ENCODE data around the gene RNF145.

RNF145 gene

GRCh38 chr5:159244890-159245289 is 35.5 kb upstream of the RNF145 start:
- Histone ChIP-seq H4K20me1 (ENCODE audit: insufficient read depth, low read length) (no peaks in the 10 kb centered on the region), H3K9me3 (replicated peaks; ENCODE audit: insufficient read depth, low read length) (no peaks in the 10 kb centered on the region), H3F3A (ENCODE audit: insufficient read depth, low read length) (no peaks in the 10 kb centered on the region), H3K9me2 (replicated peaks; ENCODE audit: insufficient read depth, low read length) (no peaks in the 10 kb centered on the region), H3K4me3 (ENCODE audit: low read length) (no peak overlapping the region), H3K27me3 (replicated peaks; ENCODE audit: insufficient read depth, low read length) (no peaks in the 10 kb centered on the region), H3K27ac (ENCODE audit: low read length) (no peak overlapping the region), H3K9ac (ENCODE audit: low read length) (no peak overlapping the region), H3K36me3 (replicated peaks; ENCODE audit: insufficient read depth, low read length) (no peaks in the 10 kb centered on the region), H3K4me1 (ENCODE audit: low read length) (no peaks in the 10 kb centered on the region), H3K4me2 (ENCODE audit: low read depth, low read length) (no peak overlapping the region), H2AFZ (ENCODE audit: low read length) (no peak overlapping the region), H3K79me2 (ENCODE audit: low read length) (no peaks in the 10 kb centered on the region)
- no peak for TF ChIP-seq EZH2 (optimal IDR thresholded peaks at IDR 0.05; ENCODE audit: low read depth, low read length)
- TF ChIP-seq CTCF (IDR thresholded peaks at IDR 0.05; ENCODE audit: low read length) = no peak
- TF ChIP-seq EZH2phosphoT487 (IDR thresholded peaks at IDR 0.05; ENCODE audit: low read length) = no peak
- no peak for DNase-seq

- no peaks in the 10 kb centered on the region for H3K9me2 ChIP-seq (replicated peaks; ENCODE audit: insufficient read depth, low read length)
- H3K9ac ChIP-seq (ENCODE audit: low read length) = no peak overlapping the region
- H4K20me1 ChIP-seq (ENCODE audit: insufficient read depth, low read length) = no peaks in the 10 kb centered on the region
- DNase-seq = no peak
- H3K79me2 ChIP-seq (ENCODE audit: low read length) = no peaks in the 10 kb centered on the region
- no peaks in the 10 kb centered on the region for H3K9me3 ChIP-seq (replicated peaks; ENCODE audit: insufficient read depth, low read length)
- TF ChIP-seq CTCF (IDR thresholded peaks at IDR 0.05; ENCODE audit: low read length) (no peak), EZH2 (optimal IDR thresholded peaks at IDR 0.05; ENCODE audit: low read depth, low read length) (no peak), EZH2phosphoT487 (IDR thresholded peaks at IDR 0.05; ENCODE audit: low read length) (no peak)
- no peak overlapping the region for H3K4me3 ChIP-seq (ENCODE audit: low read length)
- H2AFZ ChIP-seq (ENCODE audit: low read length) = no peak overlapping the region
- H3K27ac ChIP-seq (ENCODE audit: low read length) = no peak overlapping the region
- H3F3A ChIP-seq (ENCODE audit: insufficient read depth, low read length) = no peaks in the 10 kb centered on the region
- H3K27me3 ChIP-seq (replicated peaks; ENCODE audit: insufficient read depth, low read length) = no peaks in the 10 kb centered on the region
- H3K36me3 ChIP-seq (replicated peaks; ENCODE audit: insufficient read depth, low read length) = no peaks in the 10 kb centered on the region
- no peaks in the 10 kb centered on the region for H3K4me1 ChIP-seq (ENCODE audit: low read length)
- H3K4me2 ChIP-seq (ENCODE audit: low read depth, low read length) = no peak overlapping the region
These were observed 34.8 kb upstream of the RNF145 start for GRCh38 chr5:159244163-159244562.

- Histone ChIP-seq H3K79me2 (ENCODE audit: low read length) (no peaks in the 10 kb centered on the region), H3K27me3 (replicated peaks; ENCODE audit: insufficient read depth, low read length) (no peaks in the 10 kb centered on the region), H4K20me1 (ENCODE audit: insufficient read depth, low read length) (no peaks in the 10 kb centered on the region), H3F3A (ENCODE audit: insufficient read depth, low read length) (no peaks in the 10 kb centered on the region), H3K4me3 (ENCODE audit: low read length) (no peak overlapping the region), H3K27ac (ENCODE audit: low read length) (no peak overlapping the region), H3K36me3 (replicated peaks; ENCODE audit: insufficient read depth, low read length) (no peaks in the 10 kb centered on the region), H2AFZ (ENCODE audit: low read length) (no peak overlapping the region), H3K9ac (ENCODE audit: low read length) (no peak overlapping the region), H3K9me2 (replicated peaks; ENCODE audit: insufficient read depth, low read length) (no peaks in the 10 kb centered on the region), H3K9me3 (replicated peaks; ENCODE audit: insufficient read depth, low read length) (no peaks in the 10 kb centered on the region), H3K4me2 (ENCODE audit: low read depth, low read length) (no peak overlapping the region), H3K4me1 (ENCODE audit: low read length) (no peaks in the 10 kb centered on the region)
- no peak for DNase-seq
- TF ChIP-seq CTCF (IDR thresholded peaks at IDR 0.05; ENCODE audit: low read length) = no peak
- no peak for TF ChIP-seq EZH2 (optimal IDR thresholded peaks at IDR 0.05; ENCODE audit: low read depth, low read length)
- no peak for TF ChIP-seq EZH2phosphoT487 (IDR thresholded peaks at IDR 0.05; ENCODE audit: low read length)
These were observed 34.0 kb upstream of the RNF145 start for GRCh38 chr5:159243385-159243784.

Measured in MM.1S (cell line).